ENCODE measurements around the gene SLC17A8. TPM values are rescaled to one million over a fixed set of nuclear protein-coding genes. Genes with fewer than 3 reads are reported as not detected.

Gene SLC17A8
- total RNA-seq, 1 experiment from 2014 or later, result not detected

DNA sequence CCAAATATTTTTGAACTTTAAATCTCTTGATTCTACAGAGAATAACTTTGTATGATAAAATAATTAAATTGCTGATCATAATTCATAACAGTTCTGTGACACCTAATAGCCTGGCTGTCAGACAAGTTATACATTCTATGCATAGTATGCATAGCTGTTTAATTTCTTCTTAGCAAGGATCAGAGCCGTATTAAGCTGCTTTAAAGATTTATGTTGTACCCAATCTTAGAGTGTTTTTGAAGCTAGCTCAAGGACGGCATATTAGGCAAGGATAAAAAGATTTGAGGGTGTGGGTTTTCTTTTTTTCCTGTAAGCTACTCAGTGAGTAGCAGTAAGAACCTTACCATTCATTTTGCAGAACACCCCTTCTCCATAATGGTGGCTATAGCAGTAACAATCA lies 45.9 kb downstream of the SLC17A8 start:
- ChIA-PET POLR2A (interaction anchor here (0.7 kb wide), 1 partner anchor 14 kb away, joined by 3 read pairs; no protein-coding TSS in a partner anchor), CTCF (interaction anchor here (1.1 to 1.3 kb wide), 2 partner anchors 11 to 55 kb away, joined by 4 to 5 read pairs; no protein-coding TSS in a partner anchor)
- Mint-ChIP-seq H3K36me3 (ENCODE audit: insufficient read depth, unreplicated experiment) (no peaks in the 10 kb centered on the region), H3K9me3 (ENCODE audit: unreplicated experiment) (no peaks in the 10 kb centered on the region), H3K27ac (ENCODE audit: low read depth, unreplicated experiment) (no peak overlapping the region), H3K4me1 (ENCODE audit: insufficient read depth, unreplicated experiment) (peaks cover 10% of the 10 kb centered on the region), H3K27me3 (ENCODE audit: insufficient read depth, unreplicated experiment) (no peaks in the 10 kb centered on the region), H3K4me3 (ENCODE audit: unreplicated experiment) (no peak overlapping the region)
- no TSS peak for BruUV-seq (replicated peaks)
- intact Hi-C loops (cut with micrococcal nuclease), result no loop called here
- no peak for DNase-seq (ENCODE audit: unreplicated experiment)
- TF ChIP-seq, protein P1, sequence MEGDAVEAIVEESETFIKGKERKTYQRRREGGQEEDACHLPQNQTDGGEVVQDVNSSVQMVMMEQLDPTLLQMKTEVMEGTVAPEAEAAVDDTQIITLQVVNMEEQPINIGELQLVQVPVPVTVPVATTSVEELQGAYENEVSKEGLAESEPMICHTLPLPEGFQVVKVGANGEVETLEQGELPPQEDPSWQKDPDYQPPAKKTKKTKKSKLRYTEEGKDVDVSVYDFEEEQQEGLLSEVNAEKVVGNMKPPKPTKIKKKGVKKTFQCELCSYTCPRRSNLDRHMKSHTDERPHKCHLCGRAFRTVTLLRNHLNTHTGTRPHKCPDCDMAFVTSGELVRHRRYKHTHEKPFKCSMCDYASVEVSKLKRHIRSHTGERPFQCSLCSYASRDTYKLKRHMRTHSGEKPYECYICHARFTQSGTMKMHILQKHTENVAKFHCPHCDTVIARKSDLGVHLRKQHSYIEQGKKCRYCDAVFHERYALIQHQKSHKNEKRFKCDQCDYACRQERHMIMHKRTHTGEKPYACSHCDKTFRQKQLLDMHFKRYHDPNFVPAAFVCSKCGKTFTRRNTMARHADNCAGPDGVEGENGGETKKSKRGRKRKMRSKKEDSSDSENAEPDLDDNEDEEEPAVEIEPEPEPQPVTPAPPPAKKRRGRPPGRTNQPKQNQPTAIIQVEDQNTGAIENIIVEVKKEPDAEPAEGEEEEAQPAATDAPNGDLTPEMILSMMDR (IDR thresholded peaks at IDR 0.05; ENCODE audit: unreplicated experiment), result no peak

DNA sequence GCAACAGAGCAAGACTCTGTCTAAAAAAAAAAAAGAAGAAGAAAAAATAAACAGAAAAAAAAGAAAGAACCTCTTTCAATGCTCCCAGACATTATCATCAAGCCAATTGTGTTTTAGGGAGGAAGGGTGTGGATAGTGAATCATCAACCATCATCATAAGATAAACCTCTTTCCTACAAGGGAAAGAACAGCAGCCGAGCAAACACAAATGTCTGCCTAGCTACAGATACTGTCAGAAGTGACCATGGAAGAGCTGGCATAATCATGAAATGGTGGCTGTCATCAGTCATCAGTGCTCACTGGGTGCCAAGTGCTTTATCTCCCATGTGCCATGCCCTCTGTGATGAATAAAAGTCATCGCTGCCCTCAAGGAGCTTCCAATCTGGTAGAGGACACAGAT lies 46.6 kb downstream of the SLC17A8 start:
- ChIA-PET CTCF (interaction anchor here (0.5 to 1.5 kb wide), 11 partner anchors 11 to 1799 kb away, joined by 3 to 6 read pairs (median 3); no protein-coding TSS in a partner anchor), POLR2A (no interaction called here)
- BruUV-seq (replicated peaks), result no TSS peak
- H3K9me3 Mint-ChIP-seq (ENCODE audit: unreplicated experiment), result no peaks in the 10 kb centered on the region
- TF ChIP-seq, protein P1 (IDR thresholded peaks at IDR 0.05; ENCODE audit: unreplicated experiment), result no peak
- intact Hi-C loops (cut with micrococcal nuclease), result no loop called here
- no peaks in the 10 kb centered on the region for H3K27me3 Mint-ChIP-seq (ENCODE audit: insufficient read depth, unreplicated experiment)
- no peaks in the 10 kb centered on the region for H3K36me3 Mint-ChIP-seq (ENCODE audit: insufficient read depth, unreplicated experiment)
- no peak overlapping the region for H3K4me3 Mint-ChIP-seq (ENCODE audit: unreplicated experiment)
- H3K4me1 Mint-ChIP-seq (ENCODE audit: insufficient read depth, unreplicated experiment), result peaks cover 10% of the 10 kb centered on the region
- DNase-seq (ENCODE audit: unreplicated experiment), result peak; percentile 15
- H3K27ac Mint-ChIP-seq (ENCODE audit: low read depth, unreplicated experiment), result no peak overlapping the region

DNA sequence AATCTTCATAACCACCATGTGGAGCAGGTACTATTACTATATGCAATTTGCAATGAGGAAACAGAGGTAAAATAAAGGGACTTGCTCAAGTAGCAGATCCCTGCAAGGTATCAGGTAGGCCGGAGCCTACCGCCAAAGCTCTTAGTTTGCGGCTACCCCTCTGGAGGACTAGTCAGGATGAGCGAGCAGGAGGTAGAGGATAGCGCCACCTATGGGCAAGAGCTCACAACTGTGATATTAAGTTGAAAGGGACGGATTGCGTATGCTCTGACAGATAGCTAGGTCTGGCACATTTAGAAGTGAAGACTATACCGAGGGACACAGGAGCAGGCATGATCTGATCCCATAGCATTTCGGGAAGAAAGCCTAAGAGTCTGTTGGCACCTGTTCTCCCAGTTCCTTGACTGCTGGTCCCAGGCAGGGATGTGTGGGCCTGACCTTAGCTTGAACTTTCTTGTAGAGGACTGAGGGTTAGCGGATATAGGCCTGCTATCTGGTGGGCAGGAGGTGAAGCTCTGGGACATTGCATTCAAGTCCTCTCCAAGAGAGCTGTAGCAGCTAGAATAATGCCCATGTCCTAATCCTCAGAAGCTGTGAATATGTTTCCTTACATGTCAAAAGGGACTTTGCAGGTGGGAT lies 48.0 kb downstream of the SLC17A8 start:
- Mint-ChIP-seq H3K9me3 (ENCODE audit: unreplicated experiment) (no peaks in the 10 kb centered on the region), H3K27me3 (ENCODE audit: insufficient read depth, unreplicated experiment) (no peaks in the 10 kb centered on the region), H3K36me3 (ENCODE audit: insufficient read depth, unreplicated experiment) (no peaks in the 10 kb centered on the region), H3K27ac (ENCODE audit: low read depth, unreplicated experiment) (no peak overlapping the region), H3K4me1 (ENCODE audit: insufficient read depth, unreplicated experiment) (peaks cover 10% of the 10 kb centered on the region), H3K4me3 (ENCODE audit: unreplicated experiment) (no peak overlapping the region)
- TF ChIP-seq, protein P1 (IDR thresholded peaks at IDR 0.05; ENCODE audit: unreplicated experiment), result peak; percentile 35
- no TSS peak for BruUV-seq (replicated peaks)
- POLR2A ChIA-PET, result no interaction called here
- intact Hi-C loops (cut with micrococcal nuclease), result no loop called here
- CTCF ChIA-PET, result interaction anchor here (0.6 to 2.0 kb wide), 18 partner anchors 9 to 1629 kb away, joined by 3 to 9 read pairs (median 4); no protein-coding TSS in a partner anchor
- DNase-seq (ENCODE audit: unreplicated experiment), result peak; percentile 53

DNA sequence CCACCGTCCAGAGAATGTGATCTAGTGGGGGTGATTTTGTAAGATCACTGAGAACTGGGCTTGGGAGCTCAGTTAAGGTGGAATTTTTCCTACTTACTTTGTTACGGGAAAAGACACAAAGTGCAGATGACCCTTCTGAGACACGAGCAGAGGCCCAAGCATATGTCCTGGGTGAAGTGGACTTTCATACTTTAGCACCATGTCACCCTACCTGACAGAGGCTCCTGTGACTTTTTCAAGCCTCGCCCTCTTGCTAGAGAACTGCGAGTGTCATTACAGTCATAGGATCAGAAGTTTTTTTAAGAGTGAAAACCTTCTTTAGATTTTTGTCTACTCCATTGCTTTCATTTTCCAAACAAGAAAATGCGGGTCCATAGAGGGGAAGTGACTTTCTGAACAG lies 56.1 kb downstream of the SLC17A8 start:
- H3K27ac Mint-ChIP-seq (ENCODE audit: low read depth, unreplicated experiment), result no peak overlapping the region
- intact Hi-C loops (cut with micrococcal nuclease), result no loop called here
- H3K4me3 Mint-ChIP-seq (ENCODE audit: unreplicated experiment), result no peak overlapping the region
- CTCF ChIA-PET, result interaction anchor here (0.7 to 1.1 kb wide), 2 partner anchors 10 to 14 kb away, joined by 3 read pairs; no protein-coding TSS in a partner anchor
- no peaks in the 10 kb centered on the region for H3K4me1 Mint-ChIP-seq (ENCODE audit: insufficient read depth, unreplicated experiment)
- no peaks in the 10 kb centered on the region for H3K27me3 Mint-ChIP-seq (ENCODE audit: insufficient read depth, unreplicated experiment)
- POLR2A ChIA-PET, result no interaction called here
- H3K9me3 Mint-ChIP-seq (ENCODE audit: unreplicated experiment), result no peaks in the 10 kb centered on the region
- no peaks in the 10 kb centered on the region for H3K36me3 Mint-ChIP-seq (ENCODE audit: insufficient read depth, unreplicated experiment)
- TF ChIP-seq, protein P1 (IDR thresholded peaks at IDR 0.05; ENCODE audit: unreplicated experiment), result no peak
- BruUV-seq (replicated peaks), result no TSS peak
- no peak for DNase-seq (ENCODE audit: unreplicated experiment)
